ENCODE results near the gene GRB7. TPM values are rescaled to one million over a fixed set of nuclear protein-coding genes. Genes with fewer than 3 reads are reported as not detected.

The GRB7 gene
- polyA plus RNA-seq, 1 donor (not counting 4 experiments of a cell fraction or from before 2014, with no cell fraction given): 4.2 TPM

- no peak overlapping the region for H3K4me3 ChIP-seq (ENCODE audit: control insufficient read depth in 2 of 3, extremely low read depth in 1 of 3, insufficient read depth in 2 of 3, low read depth in 1 of 3, low read length in 3 of 3)
- H3K4me2 ChIP-seq (ENCODE audit: control insufficient read depth, extremely low read depth, insufficient read depth, low read depth, low read length): no peak overlapping the region
- H3K36me3 ChIP-seq (ENCODE audit: control insufficient read depth in 2 of 2, extremely low read depth in 1 of 2, insufficient read depth in 2 of 2, low read length in 2 of 2): peaks cover 19% of the 10 kb centered on the region in 2 experiments
- TF ChIP-seq CTCF (optimal IDR thresholded peaks at IDR 0.05 in 1 of 3, IDR thresholded peaks at IDR 0.05 in 1 of 3, conservative IDR thresholded peaks at IDR 0.05 in 1 of 3; ENCODE audit: extremely low read depth in 1 of 3, insufficient read depth in 2 of 3, low read length in 3 of 3) (no peak), EZH2 (IDR thresholded peaks at IDR 0.05; ENCODE audit: low read length) (no peak)
- H3K9me3 ChIP-seq (ENCODE audit: control insufficient read depth, low read depth, low read length): no peaks in the 10 kb centered on the region
- H3K27ac ChIP-seq (ENCODE audit: control insufficient read depth, insufficient read depth, low read length): no peak overlapping the region
- H3K27me3 ChIP-seq (ENCODE audit: control insufficient read depth, extremely low read depth, insufficient read depth, low read length): no peaks in the 10 kb centered on the region
- H3K4me1 ChIP-seq (ENCODE audit: control insufficient read depth, extremely low read depth, insufficient read depth, low read length): peaks cover 14% of the 10 kb centered on the region
- DNase-seq (ENCODE audit: low read depth, low spot score): no peak
- H3K9ac ChIP-seq (ENCODE audit: control insufficient read depth, extremely low read depth, insufficient read depth, low read length): no peak overlapping the region
- dilution Hi-C loops (cut with MboI; ENCODE audit: extremely low pct_ligation_motif_present, low sequenced_read_pairs): no loop called here
- H3K79me2 ChIP-seq (ENCODE audit: control insufficient read depth, insufficient read depth, low read length): no peaks in the 10 kb centered on the region
- no peaks in the 10 kb centered on the region for H4K20me1 ChIP-seq (ENCODE audit: control insufficient read depth, extremely low read depth, insufficient read depth, low read length)
- no peak overlapping the region for H2AFZ ChIP-seq (ENCODE audit: control insufficient read depth, low read length)
- no peak for FAIRE-seq
- H3K9me1 ChIP-seq (ENCODE audit: control insufficient read depth, extremely low read depth, insufficient read depth, low read length): no peaks in the 10 kb centered on the region
Measured at GRCh38 chr17:39719563-39720355, 18.0 kb upstream of the GRB7 start.

- no peaks in the 10 kb centered on the region for H4K20me1 ChIP-seq (ENCODE audit: control insufficient read depth, extremely low read depth, insufficient read depth, low read length)
- H3K79me2 ChIP-seq (ENCODE audit: control insufficient read depth, insufficient read depth, low read length): no peaks in the 10 kb centered on the region
- no peak overlapping the region for H3K9ac ChIP-seq (ENCODE audit: control insufficient read depth, extremely low read depth, insufficient read depth, low read length)
- H3K4me2 ChIP-seq (ENCODE audit: control insufficient read depth, extremely low read depth, insufficient read depth, low read depth, low read length): no peak overlapping the region
- DNase-seq (ENCODE audit: low read depth, low spot score): no peak
- no peak overlapping the region for H3K27ac ChIP-seq (ENCODE audit: control insufficient read depth, insufficient read depth, low read length)
- dilution Hi-C loops (cut with MboI; ENCODE audit: extremely low pct_ligation_motif_present, low sequenced_read_pairs): no loop called here
- peaks cover 5% of the 10 kb centered on the region for H3K4me1 ChIP-seq (ENCODE audit: control insufficient read depth, extremely low read depth, insufficient read depth, low read length)
- no peak overlapping the region for H2AFZ ChIP-seq (ENCODE audit: control insufficient read depth, low read length)
- H3K9me3 ChIP-seq (ENCODE audit: control insufficient read depth, low read depth, low read length): no peaks in the 10 kb centered on the region
- no peak overlapping the region for H3K4me3 ChIP-seq (ENCODE audit: control insufficient read depth in 2 of 3, extremely low read depth in 1 of 3, insufficient read depth in 2 of 3, low read depth in 1 of 3, low read length in 3 of 3)
- peaks cover 2% of the 10 kb centered on the region for H3K9me1 ChIP-seq (ENCODE audit: control insufficient read depth, extremely low read depth, insufficient read depth, low read length)
- FAIRE-seq: no peak
- H3K27me3 ChIP-seq (ENCODE audit: control insufficient read depth, extremely low read depth, insufficient read depth, low read length): no peaks in the 10 kb centered on the region
- TF ChIP-seq EZH2 (IDR thresholded peaks at IDR 0.05; ENCODE audit: low read length) (no peak), CTCF (optimal IDR thresholded peaks at IDR 0.05 in 1 of 3, IDR thresholded peaks at IDR 0.05 in 1 of 3, conservative IDR thresholded peaks at IDR 0.05 in 1 of 3; ENCODE audit: extremely low read depth in 1 of 3, insufficient read depth in 2 of 3, low read length in 3 of 3) (no peak)
- peaks cover 23 to 24% of the 10 kb centered on the region in 2 experiments for H3K36me3 ChIP-seq (ENCODE audit: control insufficient read depth in 2 of 2, extremely low read depth in 1 of 2, insufficient read depth in 2 of 2, low read length in 2 of 2)
Measured at GRCh38 chr17:39722104-39722503, 15.6 kb upstream of the GRB7 start.
